Measurements from ENCODE around the gene CAMTA1.
A peak's percentile ranks its signal among the peaks of the same experiment; 100 is the strongest.

The CAMTA1 gene

DNA sequence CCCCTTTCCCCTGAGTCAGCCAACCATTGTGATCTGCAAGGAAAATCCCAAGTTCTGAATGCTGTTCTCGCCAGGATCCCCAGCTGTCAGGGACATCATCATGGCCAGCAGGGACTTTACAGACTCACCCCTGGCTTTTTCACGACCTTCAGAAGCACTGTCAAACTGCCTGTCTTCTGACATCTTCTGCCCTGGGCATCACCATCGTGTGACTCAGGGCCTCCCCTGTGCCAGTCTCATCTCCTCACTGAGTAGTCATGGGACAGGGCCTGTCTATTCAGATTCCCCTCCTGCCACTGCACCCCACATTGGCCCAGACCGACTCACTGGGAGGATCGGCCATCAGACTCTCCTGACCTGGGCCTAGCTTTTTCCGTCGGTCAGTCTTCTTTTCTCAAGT is 913.4 kb downstream of the CAMTA1 start (continued):
- TF ChIP-seq ZNF416 (tag by site-specific recombination; IDR thresholded peaks at IDR 0.05) (no peak), OVOL3 (tag by site-specific recombination; IDR thresholded peaks at IDR 0.05) (no peak), ZNF366 (tag by site-specific recombination; conservative IDR thresholded peaks at IDR 0.05) (no peak), ZNF449 (tag by site-specific recombination; IDR thresholded peaks at IDR 0.05) (no peak), ZNF140 (tag by site-specific recombination; IDR thresholded peaks at IDR 0.05) (no peak), MYNN (tag by site-specific recombination; IDR thresholded peaks at IDR 0.05; ENCODE audit: borderline replicate concordance) (no peak), ZNF202 (tag by site-specific recombination; IDR thresholded peaks at IDR 0.05; ENCODE audit: borderline replicate concordance) (no peak)
- TF ChIP-seq, protein P1, sequence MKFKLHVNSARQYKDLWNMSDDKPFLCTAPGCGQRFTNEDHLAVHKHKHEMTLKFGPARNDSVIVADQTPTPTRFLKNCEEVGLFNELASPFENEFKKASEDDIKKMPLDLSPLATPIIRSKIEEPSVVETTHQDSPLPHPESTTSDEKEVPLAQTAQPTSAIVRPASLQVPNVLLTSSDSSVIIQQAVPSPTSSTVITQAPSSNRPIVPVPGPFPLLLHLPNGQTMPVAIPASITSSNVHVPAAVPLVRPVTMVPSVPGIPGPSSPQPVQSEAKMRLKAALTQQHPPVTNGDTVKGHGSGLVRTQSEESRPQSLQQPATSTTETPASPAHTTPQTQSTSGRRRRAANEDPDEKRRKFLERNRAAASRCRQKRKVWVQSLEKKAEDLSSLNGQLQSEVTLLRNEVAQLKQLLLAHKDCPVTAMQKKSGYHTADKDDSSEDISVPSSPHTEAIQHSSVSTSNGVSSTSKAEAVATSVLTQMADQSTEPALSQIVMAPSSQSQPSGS (tag by site-specific recombination; IDR thresholded peaks at IDR 0.05; ENCODE audit: low read depth) = no peak

- no peak overlapping the region for H3K4me3 ChIP-seq (ENCODE audit: low read depth, low read length)
- H3K4me1 ChIP-seq (ENCODE audit: control insufficient read depth, insufficient read depth, low read length) = no peaks in the 10 kb centered on the region
- H3K27ac ChIP-seq (ENCODE audit: extremely low read depth, low read depth, low read length) = no peak overlapping the region
- TF ChIP-seq ZNF510 (tag by site-specific recombination; IDR thresholded peaks at IDR 0.05; ENCODE audit: insufficient replicate concordance) (no peak), ZNF449 (tag by site-specific recombination; IDR thresholded peaks at IDR 0.05) (peak; percentile 68; the same call in 1 of the 2 replicates), ZBTB17 (tag by site-specific recombination; IDR thresholded peaks at IDR 0.05) (peak; percentile 42; the same call in 1 of the 2 replicates)
- ChIA-PET POLR2A (interaction anchor here (1.0 to 2.6 kb wide), 2 partner anchors 23 kb away, joined by 3 to 25 read pairs; no protein-coding TSS in a partner anchor), CTCF (interaction anchor here (0.6 to 4.0 kb wide), 4 partner anchors 28 to 51 kb away, joined by 3 to 14 read pairs (median 4); no protein-coding TSS in a partner anchor)
- no peaks in the 10 kb centered on the region for H3K9me3 ChIP-seq (ENCODE audit: control insufficient read depth, insufficient read depth, low read depth, low read length)
- no peaks in the 10 kb centered on the region for H3K36me3 ChIP-seq (ENCODE audit: control insufficient read depth in 2 of 2, insufficient read depth in 1 of 2, low read length in 2 of 2)
Observed at GRCh38 chr1:7702365-7702764, 917.1 kb downstream of the CAMTA1 start.

DNA sequence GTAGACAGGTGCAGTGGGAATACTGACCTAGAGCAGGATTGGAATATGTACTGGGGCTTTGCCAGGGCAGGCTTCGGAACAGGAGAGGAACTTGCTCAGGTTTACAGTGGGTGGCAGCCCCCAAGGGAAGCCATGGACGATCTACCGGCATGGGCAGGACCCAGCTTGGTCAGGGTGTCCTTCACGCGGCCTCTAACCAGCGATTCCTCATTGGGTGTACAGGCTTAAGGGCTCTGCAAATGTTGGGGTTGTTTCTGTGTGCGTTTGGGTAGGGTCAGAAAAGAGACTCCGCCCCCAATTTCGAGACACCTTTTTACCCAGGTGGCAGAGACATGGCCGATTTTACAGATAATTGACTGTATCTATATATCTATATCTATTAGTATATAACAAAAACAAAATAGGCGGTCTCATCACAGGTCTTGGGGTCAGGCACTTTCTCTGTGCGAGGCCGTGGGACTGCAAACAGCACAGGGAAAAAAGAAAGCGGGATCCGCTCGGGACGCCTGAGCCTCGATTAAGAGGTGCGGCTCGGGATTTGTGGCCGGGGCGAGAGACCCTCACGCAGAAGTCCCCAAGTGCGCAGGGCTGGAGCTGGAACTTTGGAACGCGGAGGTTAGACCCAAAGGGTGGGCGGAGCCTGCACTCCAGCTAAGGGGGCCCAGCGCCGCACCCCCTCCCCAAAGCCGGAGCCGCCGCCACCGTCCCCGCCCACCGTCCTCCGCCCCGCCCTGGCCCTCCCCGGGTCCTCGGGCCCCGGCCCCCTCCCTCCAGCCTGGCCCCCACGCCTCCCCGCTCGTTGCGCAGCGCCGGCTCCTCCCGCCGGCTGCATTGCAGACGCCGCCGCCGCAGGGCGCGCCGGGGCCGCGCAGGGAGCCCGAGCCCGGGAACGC is 918.3 kb downstream of the CAMTA1 start:
- H3K4me1 ChIP-seq (ENCODE audit: control insufficient read depth, insufficient read depth, low read length) = no peaks in the 10 kb centered on the region
- ChIA-PET POLR2A (interaction anchor here (0.6 to 2.6 kb wide), 12 partner anchors 8 to 237 kb away, joined by 3 to 25 read pairs (median 4); partner anchors contain the start of gene TNFRSF9), CTCF (interaction anchor here (0.6 to 4.0 kb wide), 6 partner anchors 34 to 618 kb away, joined by 3 to 14 read pairs (median 5); no protein-coding TSS in a partner anchor)
- H3K4me3 ChIP-seq (ENCODE audit: low read depth, low read length) = peak overlapping the region; percentile 21
- no peaks in the 10 kb centered on the region for H3K9me3 ChIP-seq (ENCODE audit: control insufficient read depth, insufficient read depth, low read depth, low read length)
- no peak overlapping the region; the same call in 1 of the 2 replicates for H3K27ac ChIP-seq (ENCODE audit: extremely low read depth, low read depth, low read length)
- H3K36me3 ChIP-seq (ENCODE audit: control insufficient read depth in 2 of 2, insufficient read depth in 1 of 2, low read length in 2 of 2) = no peaks in the 10 kb centered on the region
- no peak for TF ChIP-seq ZNF155 (tag by site-specific recombination; IDR thresholded peaks at IDR 0.05)
- no peak for TF ChIP-seq ZNF132 (tag by site-specific recombination; IDR thresholded peaks at IDR 0.05; ENCODE audit: borderline replicate concordance)
- TF ChIP-seq ZNF600 (tag by site-specific recombination; IDR thresholded peaks at IDR 0.05) = peak; percentile 42; the same call in 1 of the 2 replicates
- no peak for TF ChIP-seq TCF7L2 (IDR thresholded peaks at IDR 0.05; ENCODE audit: borderline replicate concordance, low read depth, low read length)
- TF ChIP-seq, protein P2, sequence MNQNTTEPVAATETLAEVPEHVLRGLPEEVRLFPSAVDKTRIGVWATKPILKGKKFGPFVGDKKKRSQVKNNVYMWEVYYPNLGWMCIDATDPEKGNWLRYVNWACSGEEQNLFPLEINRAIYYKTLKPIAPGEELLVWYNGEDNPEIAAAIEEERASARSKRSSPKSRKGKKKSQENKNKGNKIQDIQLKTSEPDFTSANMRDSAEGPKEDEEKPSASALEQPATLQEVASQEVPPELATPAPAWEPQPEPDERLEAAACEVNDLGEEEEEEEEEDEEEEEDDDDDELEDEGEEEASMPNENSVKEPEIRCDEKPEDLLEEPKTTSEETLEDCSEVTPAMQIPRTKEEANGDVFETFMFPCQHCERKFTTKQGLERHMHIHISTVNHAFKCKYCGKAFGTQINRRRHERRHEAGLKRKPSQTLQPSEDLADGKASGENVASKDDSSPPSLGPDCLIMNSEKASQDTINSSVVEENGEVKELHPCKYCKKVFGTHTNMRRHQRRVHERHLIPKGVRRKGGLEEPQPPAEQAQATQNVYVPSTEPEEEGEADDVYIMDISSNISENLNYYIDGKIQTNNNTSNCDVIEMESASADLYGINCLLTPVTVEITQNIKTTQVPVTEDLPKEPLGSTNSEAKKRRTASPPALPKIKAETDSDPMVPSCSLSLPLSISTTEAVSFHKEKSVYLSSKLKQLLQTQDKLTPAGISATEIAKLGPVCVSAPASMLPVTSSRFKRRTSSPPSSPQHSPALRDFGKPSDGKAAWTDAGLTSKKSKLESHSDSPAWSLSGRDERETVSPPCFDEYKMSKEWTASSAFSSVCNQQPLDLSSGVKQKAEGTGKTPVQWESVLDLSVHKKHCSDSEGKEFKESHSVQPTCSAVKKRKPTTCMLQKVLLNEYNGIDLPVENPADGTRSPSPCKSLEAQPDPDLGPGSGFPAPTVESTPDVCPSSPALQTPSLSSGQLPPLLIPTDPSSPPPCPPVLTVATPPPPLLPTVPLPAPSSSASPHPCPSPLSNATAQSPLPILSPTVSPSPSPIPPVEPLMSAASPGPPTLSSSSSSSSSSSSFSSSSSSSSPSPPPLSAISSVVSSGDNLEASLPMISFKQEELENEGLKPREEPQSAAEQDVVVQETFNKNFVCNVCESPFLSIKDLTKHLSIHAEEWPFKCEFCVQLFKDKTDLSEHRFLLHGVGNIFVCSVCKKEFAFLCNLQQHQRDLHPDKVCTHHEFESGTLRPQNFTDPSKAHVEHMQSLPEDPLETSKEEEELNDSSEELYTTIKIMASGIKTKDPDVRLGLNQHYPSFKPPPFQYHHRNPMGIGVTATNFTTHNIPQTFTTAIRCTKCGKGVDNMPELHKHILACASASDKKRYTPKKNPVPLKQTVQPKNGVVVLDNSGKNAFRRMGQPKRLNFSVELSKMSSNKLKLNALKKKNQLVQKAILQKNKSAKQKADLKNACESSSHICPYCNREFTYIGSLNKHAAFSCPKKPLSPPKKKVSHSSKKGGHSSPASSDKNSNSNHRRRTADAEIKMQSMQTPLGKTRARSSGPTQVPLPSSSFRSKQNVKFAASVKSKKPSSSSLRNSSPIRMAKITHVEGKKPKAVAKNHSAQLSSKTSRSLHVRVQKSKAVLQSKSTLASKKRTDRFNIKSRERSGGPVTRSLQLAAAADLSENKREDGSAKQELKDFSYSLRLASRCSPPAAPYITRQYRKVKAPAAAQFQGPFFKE (tag by site-specific recombination; IDR thresholded peaks at IDR 0.05; ENCODE audit: borderline replicate concordance) = no peak
- TF ChIP-seq BCL6B (tag by site-specific recombination; IDR thresholded peaks at IDR 0.05) = no peak
- TF ChIP-seq SP2 (tag by site-specific recombination; IDR thresholded peaks at IDR 0.05) = 0 out of 2 replicates have a peak, but pooled peaks have one; percentile 14
- peak; percentile 39 for TF ChIP-seq SP3 (tag by site-specific recombination; IDR thresholded peaks at IDR 0.05)

Data from HEK293 (cell line).